GM12872 (cell line): ENCODE data around the gene ALPG.
A peak's percentile ranks its signal among the peaks of the same experiment; 100 is the strongest.

Source experiments
- TF ChIP-seq, protein P1 (sequence below): IDR thresholded peaks from 3 replicates; pipeline ENCODE4 v1.5.1; 2011; ENCODE audit warnings: low read depth, mild to moderate bottlenecking, low read length, moderate library complexity; ENCODE audit not compliant: insufficient read depth

ALPG gene

DNA sequence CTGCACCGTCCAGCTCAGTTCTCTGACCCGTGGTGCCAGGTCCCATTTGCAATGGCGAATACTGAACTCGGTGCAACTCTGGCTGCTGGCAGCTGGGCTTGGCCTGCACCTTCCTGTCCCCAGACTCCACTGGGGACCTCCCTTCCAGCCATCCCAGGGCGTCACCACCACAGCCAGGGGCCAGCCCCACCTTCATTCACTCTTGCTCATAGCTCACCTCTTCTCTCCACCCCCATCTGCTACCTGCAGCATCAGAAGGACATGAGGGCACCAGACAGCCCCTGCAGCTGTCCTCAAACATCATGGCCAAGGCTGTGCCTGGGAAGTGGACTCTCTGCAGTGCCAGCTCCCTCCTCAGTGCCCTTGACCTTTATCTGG is 33.1 kb downstream of the ALPG start:
- TF ChIP-seq, protein P1, sequence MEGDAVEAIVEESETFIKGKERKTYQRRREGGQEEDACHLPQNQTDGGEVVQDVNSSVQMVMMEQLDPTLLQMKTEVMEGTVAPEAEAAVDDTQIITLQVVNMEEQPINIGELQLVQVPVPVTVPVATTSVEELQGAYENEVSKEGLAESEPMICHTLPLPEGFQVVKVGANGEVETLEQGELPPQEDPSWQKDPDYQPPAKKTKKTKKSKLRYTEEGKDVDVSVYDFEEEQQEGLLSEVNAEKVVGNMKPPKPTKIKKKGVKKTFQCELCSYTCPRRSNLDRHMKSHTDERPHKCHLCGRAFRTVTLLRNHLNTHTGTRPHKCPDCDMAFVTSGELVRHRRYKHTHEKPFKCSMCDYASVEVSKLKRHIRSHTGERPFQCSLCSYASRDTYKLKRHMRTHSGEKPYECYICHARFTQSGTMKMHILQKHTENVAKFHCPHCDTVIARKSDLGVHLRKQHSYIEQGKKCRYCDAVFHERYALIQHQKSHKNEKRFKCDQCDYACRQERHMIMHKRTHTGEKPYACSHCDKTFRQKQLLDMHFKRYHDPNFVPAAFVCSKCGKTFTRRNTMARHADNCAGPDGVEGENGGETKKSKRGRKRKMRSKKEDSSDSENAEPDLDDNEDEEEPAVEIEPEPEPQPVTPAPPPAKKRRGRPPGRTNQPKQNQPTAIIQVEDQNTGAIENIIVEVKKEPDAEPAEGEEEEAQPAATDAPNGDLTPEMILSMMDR, result peak; percentile 16; the same call in 1 of the 3 replicates

- TF ChIP-seq, protein P1, result peak; percentile 88
Observed at GRCh38 chr2:232440220-232441018, 33.8 kb downstream of the ALPG start.

- TF ChIP-seq, protein P1, result no peak
Observed at GRCh38 chr2:232441147-232441651, 34.6 kb downstream of the ALPG start.

GRCh38 chr2:232444409-232445148 is 37.9 kb downstream of the ALPG start:
- TF ChIP-seq, protein P1, result peak; percentile 89

GRCh38 chr2:232446266-232446777 is 39.7 kb downstream of the ALPG start:
- TF ChIP-seq, protein P1, result peak; percentile 46; the same call in 2 of the 3 replicates

- TF ChIP-seq, protein P1, result no peak
Observed at GRCh38 chr2:232447091-232447620, 40.5 kb downstream of the ALPG start.
